Stimulated activated CD8-positive, alpha-beta memory T cell treated with anti-CD3 and anti-CD28 coated beads, Interleukin-12 subunit alpha, Interleukin-12 subunit beta, amount 100 ng/mL, for 24 hours (primary cell): ENCODE results near the gene MYL11.
A peak's percentile ranks its signal among the peaks of the same experiment; 100 is the strongest.
"Not testable (repeated sequence)": the region's sequence is repeated elsewhere in the genome, so short reads cannot be mapped to it uniquely, and the experiment has no call there.

Experiments
- DNase-seq: peaks from one replicate; pipeline ENCODE4 v3.0.0-alpha.2; 2020; ENCODE audit errors: extremely low read depth

The MYL11 gene, protein sequence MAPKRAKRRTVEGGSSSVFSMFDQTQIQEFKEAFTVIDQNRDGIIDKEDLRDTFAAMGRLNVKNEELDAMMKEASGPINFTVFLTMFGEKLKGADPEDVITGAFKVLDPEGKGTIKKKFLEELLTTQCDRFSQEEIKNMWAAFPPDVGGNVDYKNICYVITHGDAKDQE

GRCh38 chr16:30374538-30374937 lies at the start of gene MYL11:
MYL11 (plus strand) TSS chr16:30374802; CDS start chr16:30374858, 56 bp downstream.
- DNase-seq = no peak

DNA sequence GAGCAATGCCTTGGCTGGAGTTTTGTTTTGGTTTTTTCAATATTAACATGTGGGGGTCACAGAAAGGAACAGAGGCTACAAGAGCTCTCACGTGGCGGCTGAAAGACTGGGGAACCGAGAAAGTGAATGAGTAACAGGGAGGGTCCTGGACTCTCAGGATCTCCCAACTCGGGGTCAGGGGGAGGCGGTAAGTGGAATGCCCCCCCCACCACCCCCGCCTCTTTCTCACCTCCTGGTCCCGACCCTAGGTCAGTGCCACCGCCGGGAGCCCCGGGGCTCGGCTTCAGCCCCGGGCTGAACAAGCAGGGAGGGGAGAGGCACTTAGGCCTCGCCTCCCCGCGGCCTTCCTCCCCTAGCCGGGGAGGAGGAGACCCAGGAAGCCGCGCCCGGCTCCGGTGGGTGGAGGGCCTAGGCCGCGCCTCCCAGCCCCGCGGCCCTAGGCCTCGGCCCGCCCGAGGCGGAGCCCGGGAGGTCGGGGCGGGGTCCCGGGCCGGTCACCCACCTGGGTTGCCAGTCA lies 40.1 kb upstream of the MYL11 start:
- DNase-seq = peak; percentile 59

DNA sequence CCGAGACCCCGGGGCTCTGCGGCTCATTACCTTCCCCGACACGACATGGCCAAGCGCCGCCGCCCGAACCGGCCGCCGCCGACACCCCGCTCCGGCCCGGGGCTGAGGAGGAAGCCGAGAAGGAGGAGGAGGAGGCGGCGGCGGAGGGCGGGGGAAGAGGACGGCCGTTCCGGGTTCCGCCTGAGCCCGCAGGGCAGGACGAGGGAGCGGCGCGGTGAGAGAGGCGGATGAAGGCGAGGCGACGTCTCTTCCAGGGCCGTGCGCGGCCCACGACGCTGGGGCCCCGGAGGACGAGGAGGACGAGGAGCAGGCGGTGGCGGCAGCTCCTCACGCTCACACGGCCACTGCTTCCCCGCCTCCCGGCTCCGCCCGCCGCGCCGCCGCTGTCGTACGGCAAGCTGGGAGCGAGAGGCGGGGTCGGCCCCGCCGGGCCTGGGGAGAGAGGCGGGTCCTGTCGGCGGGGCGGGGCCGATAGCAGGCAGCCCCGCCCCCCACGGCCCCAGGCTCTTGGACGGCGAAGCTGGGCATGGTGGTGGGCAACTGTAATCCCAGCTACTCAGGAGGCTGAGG lies 39.5 kb upstream of the MYL11 start:
- DNase-seq = peak; percentile 66

DNA sequence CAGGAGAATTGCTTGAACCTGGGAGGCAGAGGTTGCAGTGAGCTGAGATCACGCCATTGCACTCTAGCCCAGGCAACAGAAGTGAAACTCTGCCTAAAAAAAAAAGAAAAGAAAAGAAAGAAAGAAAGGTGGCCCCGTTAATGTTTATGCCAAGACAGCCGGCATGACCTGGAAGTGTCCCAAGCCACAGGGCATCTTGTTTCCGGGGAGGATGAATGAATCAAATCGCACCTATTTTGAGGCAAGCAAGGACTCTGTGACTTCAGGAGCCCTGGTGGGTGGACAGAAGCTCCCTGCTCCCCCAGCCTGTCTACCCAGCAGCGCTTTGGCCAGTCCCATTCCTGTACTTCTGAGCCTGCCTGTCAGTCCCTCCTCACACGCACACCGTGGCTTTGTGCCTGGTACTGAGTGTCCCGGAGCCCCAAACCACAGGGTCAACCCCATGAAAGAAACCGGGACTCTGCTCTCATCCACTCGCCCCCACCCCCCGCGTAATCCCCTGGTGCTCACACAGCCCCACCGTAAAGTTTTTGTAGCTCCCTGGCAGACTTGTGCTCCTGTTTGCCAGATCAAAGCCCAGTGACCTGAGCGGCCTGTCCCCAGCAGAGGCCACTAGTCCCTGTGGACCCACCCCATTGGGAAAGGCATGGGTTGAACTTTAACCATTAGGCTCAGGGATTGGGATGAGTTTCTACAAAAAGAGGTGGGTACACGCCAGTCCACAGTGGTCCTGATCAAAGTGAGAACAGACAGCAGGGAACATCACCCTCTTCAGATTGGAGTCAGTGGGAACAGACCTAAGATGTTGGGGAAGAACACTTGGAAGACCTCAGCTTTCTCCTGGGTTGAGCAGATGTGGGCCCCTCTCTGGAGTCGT lies 38.8 kb upstream of the MYL11 start:
- DNase-seq = no peak

DNA sequence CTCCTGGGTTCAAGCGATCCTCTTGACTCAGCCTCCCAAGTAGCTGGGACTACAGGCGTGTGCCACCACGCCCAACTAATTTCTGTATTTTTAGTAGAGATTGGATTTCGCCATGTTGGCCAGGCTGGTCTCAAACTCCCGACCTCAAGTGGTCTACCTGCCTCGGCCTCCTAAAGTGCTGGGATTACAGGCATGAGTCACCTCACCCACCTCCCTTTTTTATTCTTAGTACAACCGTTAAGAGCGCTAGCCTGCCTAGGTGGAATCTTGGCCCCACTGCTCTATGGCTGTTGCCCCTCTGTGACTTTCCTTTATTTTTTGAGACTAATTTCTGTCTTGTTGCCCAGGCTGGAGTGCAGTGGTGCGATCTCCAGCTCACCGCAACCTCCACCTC lies 36.6 kb upstream of the MYL11 start:
- DNase-seq = not testable (repeated sequence)

- DNase-seq = not testable (repeated sequence)
Observed at GRCh38 chr16:30338715-30339114, 35.9 kb upstream of the MYL11 start.

GRCh38 chr16:30340621-30341020 lies 34.0 kb upstream of the MYL11 start:
- DNase-seq = no peak

- not testable (repeated sequence) for DNase-seq
Observed at GRCh38 chr16:30341971-30342370, 32.6 kb upstream of the MYL11 start.

GRCh38 chr16:30342751-30343490 lies 31.7 kb upstream of the MYL11 start:
- no peak for DNase-seq

GRCh38 chr16:30343491-30343820 lies 31.1 kb upstream of the MYL11 start:
- not testable (repeated sequence) for DNase-seq

DNA sequence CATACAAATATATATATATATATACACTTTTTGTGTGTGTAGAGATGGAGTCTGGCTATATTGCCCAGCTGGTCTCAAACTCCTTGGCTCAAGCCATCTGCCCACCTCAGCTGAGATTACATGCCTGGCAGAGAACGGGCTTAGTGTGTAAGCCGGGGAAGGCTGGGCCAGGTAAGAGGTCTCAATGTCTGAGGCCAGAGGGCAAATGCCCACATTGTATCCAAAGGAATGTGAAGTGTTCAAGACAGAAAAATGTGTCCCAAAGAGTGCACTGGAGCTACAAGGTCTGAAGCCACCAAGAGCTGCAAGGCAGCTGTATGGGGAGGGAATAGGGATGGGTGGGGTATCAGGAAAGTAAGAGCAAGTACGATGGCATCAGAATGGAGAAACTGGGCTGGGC lies 28.3 kb upstream of the MYL11 start:
- no peak for DNase-seq

DNA sequence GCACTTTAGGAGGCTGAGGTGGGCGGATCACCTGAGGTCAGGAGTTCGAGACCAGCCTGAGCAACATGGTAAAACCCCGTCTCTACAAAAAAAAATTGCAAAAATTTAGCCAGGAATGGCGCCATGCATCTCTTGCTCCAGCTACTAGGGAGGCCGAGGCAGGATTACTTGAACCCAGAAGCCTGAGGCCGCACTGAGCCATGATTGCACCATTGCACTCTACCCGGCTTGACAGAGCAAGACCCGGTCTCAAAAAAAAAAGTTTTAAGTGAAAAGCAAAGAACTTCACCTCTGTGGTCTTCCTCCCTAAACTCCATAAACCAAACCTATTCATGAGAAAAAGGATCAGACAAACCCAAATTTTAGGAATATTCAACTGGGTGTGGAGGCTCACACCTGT lies 26.5 kb upstream of the MYL11 start:
- DNase-seq = no peak

DNA sequence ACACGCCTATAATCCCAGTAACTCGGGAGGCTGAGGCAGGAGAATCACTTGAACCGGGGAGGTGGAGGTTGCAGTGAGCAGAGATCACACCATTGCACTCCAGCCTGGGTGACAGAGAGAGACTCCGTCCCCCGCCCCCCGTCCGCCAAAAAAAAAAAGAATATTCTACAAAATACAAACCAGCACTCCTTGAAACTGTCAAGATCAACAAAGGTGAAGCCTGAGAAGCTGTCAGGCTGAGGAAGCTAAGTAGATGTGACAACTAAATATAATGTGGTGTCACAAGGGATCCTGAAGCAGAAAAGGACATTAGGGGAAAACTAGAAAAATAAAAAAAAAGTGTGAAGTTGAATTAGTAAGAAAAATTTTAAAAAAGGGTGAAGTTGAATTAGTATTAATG lies 25.7 kb upstream of the MYL11 start:
- no peak for DNase-seq

DNA sequence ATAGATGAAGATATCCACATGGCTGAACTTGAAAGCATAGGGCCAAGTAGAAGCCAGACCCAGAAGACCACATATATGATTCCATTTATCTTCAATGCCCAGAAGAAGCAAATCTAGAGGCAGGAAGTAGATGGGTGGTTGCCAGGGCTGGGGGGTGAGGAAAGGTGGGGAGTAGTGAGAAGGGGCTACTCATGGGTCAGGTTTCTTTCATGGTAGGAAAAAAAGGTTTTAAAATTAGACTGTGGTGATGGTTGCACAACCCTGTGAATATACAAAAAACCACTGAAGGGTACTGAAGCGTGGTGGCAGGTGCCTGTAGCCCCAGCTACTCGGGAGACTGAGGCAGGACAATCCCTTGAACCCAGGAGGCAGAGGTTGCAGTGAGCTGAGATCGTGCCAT lies 24.9 kb upstream of the MYL11 start:
- DNase-seq = no peak

DNA sequence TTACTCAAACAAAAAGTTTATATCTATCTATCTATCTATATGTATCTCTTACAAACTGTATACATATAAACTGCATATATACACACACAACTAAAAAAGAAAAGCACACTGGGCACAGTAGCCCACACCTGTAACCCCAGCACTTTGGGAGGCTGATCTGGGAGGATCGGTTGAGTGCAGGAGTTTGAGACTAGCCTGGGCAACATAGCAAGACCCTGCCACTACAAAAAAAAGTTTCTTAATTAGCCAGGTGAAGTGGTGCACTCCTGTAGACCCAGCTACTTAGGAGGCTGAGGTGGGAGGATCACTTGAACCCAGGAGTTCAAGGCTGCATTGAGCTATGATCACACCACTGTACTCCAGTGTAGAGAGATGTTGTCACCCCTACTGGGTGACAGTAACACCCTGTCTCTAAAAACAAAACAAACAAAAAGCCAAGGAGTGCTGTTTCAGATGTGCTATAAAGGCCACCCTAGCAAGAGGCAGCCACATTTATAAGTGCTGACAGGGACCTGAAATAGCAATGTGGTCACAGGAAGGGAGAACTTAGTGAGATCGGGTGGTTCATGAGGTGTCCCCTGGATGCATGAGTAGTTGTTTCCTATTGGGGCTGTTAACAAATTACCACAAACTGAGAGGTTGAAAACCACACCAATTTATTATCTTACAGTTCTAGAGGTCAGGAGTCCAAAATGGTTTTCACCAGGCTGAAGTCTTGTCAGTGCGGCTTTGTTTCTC lies 24.3 kb upstream of the MYL11 start:
- no peak for DNase-seq

- no peak for DNase-seq
Observed at GRCh38 chr16:30351001-30351441, 23.6 kb upstream of the MYL11 start.

- DNase-seq = no peak
Observed at GRCh38 chr16:30351586-30352419, 22.8 kb upstream of the MYL11 start.

- DNase-seq = no peak
Observed at GRCh38 chr16:30352488-30353401, 21.9 kb upstream of the MYL11 start.

GRCh38 chr16:30353438-30354129 lies 21.0 kb upstream of the MYL11 start:
- no peak for DNase-seq
